Measurements from ENCODE around the gene RFX2.
A peak's percentile ranks its signal among the peaks of the same experiment; 100 is the strongest.
"Not testable (repeated sequence)": the region's sequence is repeated elsewhere in the genome, so short reads cannot be mapped to it uniquely, and the experiment has no call there.

Gene RFX2

GRCh38 chr19:5990289-5990797 is 120.0 kb downstream of the RFX2 start:
- no peak for DNase-seq (ENCODE audit: low read depth)

DNA sequence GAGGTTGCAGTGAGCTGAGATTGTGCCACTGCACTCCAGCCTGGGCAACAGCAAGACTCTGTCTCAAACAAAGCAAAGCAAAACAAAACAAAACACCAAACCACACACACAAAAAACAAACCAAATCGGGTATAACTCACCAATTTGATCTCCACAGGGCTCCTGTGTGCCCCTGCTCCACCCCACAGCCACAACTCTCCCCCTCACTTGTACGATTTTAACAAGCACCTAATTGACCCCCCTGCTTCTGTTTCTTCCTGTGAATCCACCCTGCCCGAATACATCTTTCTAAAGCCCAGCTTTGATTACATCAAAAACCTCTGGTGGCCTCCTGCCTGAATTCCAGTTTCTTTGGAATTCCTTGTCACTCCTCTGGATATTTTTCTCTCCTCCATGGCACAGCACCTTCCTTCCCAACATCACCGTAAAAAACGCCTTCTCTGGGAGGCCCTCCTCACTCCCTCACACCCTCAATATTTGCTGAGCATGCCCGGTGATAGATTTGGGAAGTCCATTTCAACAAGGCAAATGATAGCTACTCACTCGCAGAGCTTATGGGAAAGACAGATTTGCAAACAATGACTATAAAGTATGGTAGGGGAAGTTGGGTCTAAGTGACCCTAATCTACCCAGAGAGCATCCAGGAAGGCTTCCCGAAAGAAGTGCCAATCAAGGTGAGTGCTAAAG is 120.8 kb downstream of the RFX2 start:
- DNase-seq (ENCODE audit: low read depth), result no peak

GRCh38 chr19:5988517-5989387 is 121.5 kb downstream of the RFX2 start:
- no peak for DNase-seq (ENCODE audit: low read depth)

GRCh38 chr19:5987077-5987818 is 123.1 kb downstream of the RFX2 start:
- DNase-seq (ENCODE audit: low read depth), result peak; percentile 41

GRCh38 chr19:5985837-5986236 is 124.5 kb downstream of the RFX2 start:
- not testable (repeated sequence) for DNase-seq (ENCODE audit: low read depth)

- DNase-seq (ENCODE audit: low read depth), result no peak
Measured at GRCh38 chr19:5985098-5985783, 125.1 kb downstream of the RFX2 start.

GRCh38 chr19:5984600-5984999 is 125.7 kb downstream of the RFX2 start:
- no peak for DNase-seq (ENCODE audit: low read depth)

- DNase-seq (ENCODE audit: low read depth), result no peak
Measured at GRCh38 chr19:5983367-5983955, 126.8 kb downstream of the RFX2 start.

GRCh38 chr19:5978606-5979552 is 131.4 kb downstream of the RFX2 start:
- DNase-seq (ENCODE audit: low read depth), result no peak

GRCh38 chr19:5977785-5978605 is 132.3 kb downstream of the RFX2 start, which contains the start of gene RANBP3:
RANBP3 (minus strand) TSS chr19:5978140; CDS start chr19:5978082, 58 bp downstream.
- DNase-seq (ENCODE audit: low read depth), result peak; percentile 97

GRCh38 chr19:5977222-5977784 is 133.0 kb downstream of the RFX2 start:
- DNase-seq (ENCODE audit: low read depth), result no peak

- no peak for DNase-seq (ENCODE audit: low read depth)
Measured at GRCh38 chr19:5976768-5977167, 133.5 kb downstream of the RFX2 start.

- DNase-seq (ENCODE audit: low read depth), result no peak
Measured at GRCh38 chr19:5975388-5975728, 134.9 kb downstream of the RFX2 start.

DNA sequence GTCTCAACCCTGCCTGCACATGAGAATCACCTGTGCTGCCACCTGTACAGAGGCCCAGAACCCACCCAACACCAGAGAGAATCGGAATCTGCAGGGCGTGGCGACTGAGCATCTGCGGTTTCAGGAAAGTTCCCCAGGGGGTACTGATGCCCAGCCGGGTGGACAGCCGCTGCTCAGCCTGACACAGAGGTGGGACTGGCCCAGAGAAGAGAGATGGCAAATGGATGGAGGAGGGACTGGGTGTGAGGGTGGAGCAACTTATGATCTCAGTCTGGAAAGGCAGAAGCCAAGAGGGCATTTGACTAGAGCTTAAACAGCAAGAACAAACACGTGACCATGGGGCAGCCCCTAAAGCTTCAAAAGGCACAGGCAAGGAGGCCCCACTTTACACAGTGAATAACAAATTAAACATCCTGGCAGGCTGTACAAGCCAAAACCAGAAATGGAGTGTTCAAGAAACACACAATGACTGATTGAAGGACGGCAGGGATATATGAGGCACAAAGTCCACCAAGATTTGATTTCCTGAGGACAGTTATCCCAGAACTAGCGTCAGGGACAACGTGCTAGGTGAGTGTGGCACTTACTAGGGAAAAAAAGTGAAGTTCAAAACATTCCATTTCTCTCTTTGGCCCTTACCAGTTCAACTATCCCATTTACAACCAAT is 135.4 kb downstream of the RFX2 start:
- DNase-seq (ENCODE audit: low read depth), result no peak

- DNase-seq (ENCODE audit: low read depth), result no peak
Measured at GRCh38 chr19:5973867-5974635, 136.2 kb downstream of the RFX2 start.

- no peak for DNase-seq (ENCODE audit: low read depth)
Measured at GRCh38 chr19:5973376-5973775, 136.9 kb downstream of the RFX2 start.

- no peak for DNase-seq (ENCODE audit: low read depth)
Measured at GRCh38 chr19:5972355-5972731, 138.0 kb downstream of the RFX2 start.

All from GM04504 (cell line).